Measurements from ENCODE around the gene SLC66A3. TPM values are rescaled to one million over a fixed set of nuclear protein-coding genes. Genes with fewer than 3 reads are reported as not detected.

Gene SLC66A3
- polyA plus RNA-seq, 1 donor from 2014 or later: 7.0 TPM

DNA sequence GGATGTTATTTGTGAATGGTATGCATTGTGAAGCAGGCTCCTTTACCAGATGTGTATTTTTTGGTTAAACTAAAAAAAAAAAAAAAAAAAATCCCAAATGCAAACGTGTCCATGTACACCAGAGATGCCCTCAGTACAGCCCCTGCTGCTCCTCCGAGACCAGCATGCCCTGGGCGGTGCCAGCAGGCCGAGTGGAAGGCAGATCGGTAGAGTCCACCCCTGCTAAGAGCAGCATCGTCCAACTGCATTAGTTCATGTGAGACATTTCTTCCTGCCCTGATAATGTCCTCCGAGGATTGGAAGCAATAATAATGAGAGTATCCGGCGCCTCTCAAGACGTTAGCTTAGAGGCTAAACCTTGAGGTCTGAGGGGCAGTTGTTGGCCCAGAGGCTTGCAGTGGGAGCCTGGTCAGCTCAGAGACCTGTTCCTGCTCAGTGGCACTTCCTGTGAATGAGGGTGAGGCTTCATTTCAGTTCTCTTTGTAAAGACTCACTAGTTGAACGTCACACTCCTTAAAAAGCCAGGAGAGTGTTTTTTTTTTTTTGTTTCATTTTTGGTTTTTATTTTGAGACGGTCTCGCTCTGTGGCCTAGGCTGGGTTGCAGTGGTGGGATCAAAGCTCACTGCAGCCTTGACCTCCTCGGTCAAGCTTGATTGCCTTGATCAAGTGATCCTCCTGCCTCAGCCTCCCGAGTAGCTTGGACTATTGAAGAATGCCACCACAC is 5.6 kb downstream of the SLC66A3 start:
- Histone ChIP-seq H3K27ac (ENCODE audit: low read length) (no peak overlapping the region), H3K9ac (ENCODE audit: low read length) (no peak overlapping the region), H3K79me2 (replicated peaks; ENCODE audit: insufficient read depth, low read length) (no peaks in the 10 kb centered on the region), H3K9me3 (ENCODE audit: low read length) (no peaks in the 10 kb centered on the region), H4K20me1 (ENCODE audit: insufficient read depth) (no peaks in the 10 kb centered on the region), H3K4me2 (ENCODE audit: low read length) (no peak overlapping the region), H3K4me3 (ENCODE audit: low read length) (no peak overlapping the region), H3K27me3 (ENCODE audit: insufficient read depth, low read depth, low read length) (peaks cover 3% of the 10 kb centered on the region), H3F3A (ENCODE audit: insufficient read depth, low read length, poor library complexity, severe bottlenecking) (peaks cover 4% of the 10 kb centered on the region), H3K9me2 (ENCODE audit: insufficient read depth, low read length) (no peaks in the 10 kb centered on the region), H2AFZ (ENCODE audit: low read depth, low read length) (no peak overlapping the region), H3K36me3 (ENCODE audit: insufficient read depth, low read length) (no peaks in the 10 kb centered on the region)
- TF ChIP-seq TAF1 (IDR thresholded peaks at IDR 0.05; ENCODE audit: low read depth) (no peak), RAD21 (conservative IDR thresholded peaks at IDR 0.05) (no peak), EZH2 (IDR thresholded peaks at IDR 0.05; ENCODE audit: borderline replicate concordance, insufficient read depth, low read length, poor library complexity, severe bottlenecking) (no peak), SMC3 (conservative IDR thresholded peaks at IDR 0.05; ENCODE audit: poor library complexity) (no peak), EP300 (conservative IDR thresholded peaks at IDR 0.05; ENCODE audit: poor library complexity, severe bottlenecking) (no peak), MXI1 (conservative IDR thresholded peaks at IDR 0.05; ENCODE audit: poor library complexity, severe bottlenecking) (no peak), POLR2AphosphoS5 (IDR thresholded peaks at IDR 0.05) (no peak)
- TF ChIP-seq, protein P1, sequence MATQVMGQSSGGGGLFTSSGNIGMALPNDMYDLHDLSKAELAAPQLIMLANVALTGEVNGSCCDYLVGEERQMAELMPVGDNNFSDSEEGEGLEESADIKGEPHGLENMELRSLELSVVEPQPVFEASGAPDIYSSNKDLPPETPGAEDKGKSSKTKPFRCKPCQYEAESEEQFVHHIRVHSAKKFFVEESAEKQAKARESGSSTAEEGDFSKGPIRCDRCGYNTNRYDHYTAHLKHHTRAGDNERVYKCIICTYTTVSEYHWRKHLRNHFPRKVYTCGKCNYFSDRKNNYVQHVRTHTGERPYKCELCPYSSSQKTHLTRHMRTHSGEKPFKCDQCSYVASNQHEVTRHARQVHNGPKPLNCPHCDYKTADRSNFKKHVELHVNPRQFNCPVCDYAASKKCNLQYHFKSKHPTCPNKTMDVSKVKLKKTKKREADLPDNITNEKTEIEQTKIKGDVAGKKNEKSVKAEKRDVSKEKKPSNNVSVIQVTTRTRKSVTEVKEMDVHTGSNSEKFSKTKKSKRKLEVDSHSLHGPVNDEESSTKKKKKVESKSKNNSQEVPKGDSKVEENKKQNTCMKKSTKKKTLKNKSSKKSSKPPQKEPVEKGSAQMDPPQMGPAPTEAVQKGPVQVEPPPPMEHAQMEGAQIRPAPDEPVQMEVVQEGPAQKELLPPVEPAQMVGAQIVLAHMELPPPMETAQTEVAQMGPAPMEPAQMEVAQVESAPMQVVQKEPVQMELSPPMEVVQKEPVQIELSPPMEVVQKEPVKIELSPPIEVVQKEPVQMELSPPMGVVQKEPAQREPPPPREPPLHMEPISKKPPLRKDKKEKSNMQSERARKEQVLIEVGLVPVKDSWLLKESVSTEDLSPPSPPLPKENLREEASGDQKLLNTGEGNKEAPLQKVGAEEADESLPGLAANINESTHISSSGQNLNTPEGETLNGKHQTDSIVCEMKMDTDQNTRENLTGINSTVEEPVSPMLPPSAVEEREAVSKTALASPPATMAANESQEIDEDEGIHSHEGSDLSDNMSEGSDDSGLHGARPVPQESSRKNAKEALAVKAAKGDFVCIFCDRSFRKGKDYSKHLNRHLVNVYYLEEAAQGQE (IDR thresholded peaks at IDR 0.05; ENCODE audit: borderline replicate concordance): no peak
- TF ChIP-seq, protein P2, sequence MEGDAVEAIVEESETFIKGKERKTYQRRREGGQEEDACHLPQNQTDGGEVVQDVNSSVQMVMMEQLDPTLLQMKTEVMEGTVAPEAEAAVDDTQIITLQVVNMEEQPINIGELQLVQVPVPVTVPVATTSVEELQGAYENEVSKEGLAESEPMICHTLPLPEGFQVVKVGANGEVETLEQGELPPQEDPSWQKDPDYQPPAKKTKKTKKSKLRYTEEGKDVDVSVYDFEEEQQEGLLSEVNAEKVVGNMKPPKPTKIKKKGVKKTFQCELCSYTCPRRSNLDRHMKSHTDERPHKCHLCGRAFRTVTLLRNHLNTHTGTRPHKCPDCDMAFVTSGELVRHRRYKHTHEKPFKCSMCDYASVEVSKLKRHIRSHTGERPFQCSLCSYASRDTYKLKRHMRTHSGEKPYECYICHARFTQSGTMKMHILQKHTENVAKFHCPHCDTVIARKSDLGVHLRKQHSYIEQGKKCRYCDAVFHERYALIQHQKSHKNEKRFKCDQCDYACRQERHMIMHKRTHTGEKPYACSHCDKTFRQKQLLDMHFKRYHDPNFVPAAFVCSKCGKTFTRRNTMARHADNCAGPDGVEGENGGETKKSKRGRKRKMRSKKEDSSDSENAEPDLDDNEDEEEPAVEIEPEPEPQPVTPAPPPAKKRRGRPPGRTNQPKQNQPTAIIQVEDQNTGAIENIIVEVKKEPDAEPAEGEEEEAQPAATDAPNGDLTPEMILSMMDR (IDR thresholded peaks at IDR 0.05; ENCODE audit: poor library complexity, severe bottlenecking): no peak

DNA sequence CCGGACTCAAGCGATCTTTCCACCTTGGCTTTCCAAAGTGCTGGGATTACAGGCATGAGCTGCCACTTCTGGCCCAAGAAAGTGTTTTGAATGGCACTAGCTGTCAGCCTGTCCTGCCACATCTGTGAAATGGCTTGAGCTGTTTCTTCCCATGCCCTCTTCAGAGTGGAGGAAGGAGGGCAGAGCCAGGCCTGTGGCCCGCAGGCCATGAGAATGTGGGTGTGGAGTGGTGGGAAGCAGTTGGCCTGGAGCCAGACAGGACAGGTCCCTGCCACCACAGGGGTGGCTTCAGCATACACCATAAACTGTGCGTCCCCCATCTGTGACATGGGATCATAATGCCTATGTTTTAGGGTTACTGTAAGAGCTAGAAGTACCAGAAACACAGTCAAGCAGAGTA is 6.5 kb downstream of the SLC66A3 start:
- no peaks in the 10 kb centered on the region for H3K36me3 ChIP-seq (ENCODE audit: insufficient read depth, low read length)
- no peaks in the 10 kb centered on the region for H3K9me3 ChIP-seq (ENCODE audit: low read length)
- no peak overlapping the region for H3K27ac ChIP-seq (ENCODE audit: low read length)
- H3F3A ChIP-seq (ENCODE audit: insufficient read depth, low read length, poor library complexity, severe bottlenecking): no peaks in the 10 kb centered on the region
- H3K9ac ChIP-seq (ENCODE audit: low read length): no peak overlapping the region
- no peak overlapping the region for H3K4me3 ChIP-seq (ENCODE audit: low read length)
- no peak overlapping the region for H2AFZ ChIP-seq (ENCODE audit: low read depth, low read length)
- no peak overlapping the region for H3K4me2 ChIP-seq (ENCODE audit: low read length)
- H3K27me3 ChIP-seq (ENCODE audit: insufficient read depth, low read depth, low read length): peaks cover 3% of the 10 kb centered on the region
- H4K20me1 ChIP-seq (ENCODE audit: insufficient read depth): no peaks in the 10 kb centered on the region
- H3K79me2 ChIP-seq (replicated peaks; ENCODE audit: insufficient read depth, low read length): no peaks in the 10 kb centered on the region
- H3K9me2 ChIP-seq (ENCODE audit: insufficient read depth, low read length): no peaks in the 10 kb centered on the region
- TF ChIP-seq RAD21 (conservative IDR thresholded peaks at IDR 0.05) (no peak), MXI1 (conservative IDR thresholded peaks at IDR 0.05; ENCODE audit: poor library complexity, severe bottlenecking) (no peak), TAF1 (IDR thresholded peaks at IDR 0.05; ENCODE audit: low read depth) (no peak)
- TF ChIP-seq, protein P2 (IDR thresholded peaks at IDR 0.05; ENCODE audit: poor library complexity, severe bottlenecking): no peak
- TF ChIP-seq, protein P1 (IDR thresholded peaks at IDR 0.05; ENCODE audit: borderline replicate concordance): no peak

Data from neural cell (in vitro differentiated cells).